Measurements from ENCODE around the gene TCF3.

TCF3 gene

DNA sequence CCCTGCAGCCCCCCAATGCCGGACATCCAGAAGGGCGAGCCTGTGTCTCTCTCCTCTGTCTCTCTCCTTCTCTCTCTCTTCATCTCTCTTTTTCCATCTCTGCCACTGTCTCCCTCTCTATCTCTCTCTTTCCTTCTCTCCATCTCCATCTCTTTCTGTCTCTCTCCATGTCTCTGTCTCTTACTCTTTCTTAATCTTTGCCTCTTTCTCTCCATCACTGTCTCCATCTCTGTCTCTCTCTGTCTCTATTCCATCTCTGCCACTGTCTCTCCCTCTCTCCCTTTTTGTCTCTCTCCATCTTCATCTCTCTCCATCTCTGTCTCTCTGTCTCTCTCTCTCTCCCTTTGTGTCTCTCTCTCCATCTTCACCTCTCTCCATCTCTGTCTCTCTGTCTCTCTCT is 25.7 kb upstream of the TCF3 start:
- TF ChIP-seq, protein P1, sequence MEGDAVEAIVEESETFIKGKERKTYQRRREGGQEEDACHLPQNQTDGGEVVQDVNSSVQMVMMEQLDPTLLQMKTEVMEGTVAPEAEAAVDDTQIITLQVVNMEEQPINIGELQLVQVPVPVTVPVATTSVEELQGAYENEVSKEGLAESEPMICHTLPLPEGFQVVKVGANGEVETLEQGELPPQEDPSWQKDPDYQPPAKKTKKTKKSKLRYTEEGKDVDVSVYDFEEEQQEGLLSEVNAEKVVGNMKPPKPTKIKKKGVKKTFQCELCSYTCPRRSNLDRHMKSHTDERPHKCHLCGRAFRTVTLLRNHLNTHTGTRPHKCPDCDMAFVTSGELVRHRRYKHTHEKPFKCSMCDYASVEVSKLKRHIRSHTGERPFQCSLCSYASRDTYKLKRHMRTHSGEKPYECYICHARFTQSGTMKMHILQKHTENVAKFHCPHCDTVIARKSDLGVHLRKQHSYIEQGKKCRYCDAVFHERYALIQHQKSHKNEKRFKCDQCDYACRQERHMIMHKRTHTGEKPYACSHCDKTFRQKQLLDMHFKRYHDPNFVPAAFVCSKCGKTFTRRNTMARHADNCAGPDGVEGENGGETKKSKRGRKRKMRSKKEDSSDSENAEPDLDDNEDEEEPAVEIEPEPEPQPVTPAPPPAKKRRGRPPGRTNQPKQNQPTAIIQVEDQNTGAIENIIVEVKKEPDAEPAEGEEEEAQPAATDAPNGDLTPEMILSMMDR (IDR thresholded peaks at IDR 0.05; ENCODE audit: insufficient read depth, low read depth, low read length, missing control alignments), result no peak
- no peak overlapping the region for H3K4me3 ChIP-seq (ENCODE audit: low read depth, low read length)
- no peak for DNase-seq (ENCODE audit: low read depth)

DNA sequence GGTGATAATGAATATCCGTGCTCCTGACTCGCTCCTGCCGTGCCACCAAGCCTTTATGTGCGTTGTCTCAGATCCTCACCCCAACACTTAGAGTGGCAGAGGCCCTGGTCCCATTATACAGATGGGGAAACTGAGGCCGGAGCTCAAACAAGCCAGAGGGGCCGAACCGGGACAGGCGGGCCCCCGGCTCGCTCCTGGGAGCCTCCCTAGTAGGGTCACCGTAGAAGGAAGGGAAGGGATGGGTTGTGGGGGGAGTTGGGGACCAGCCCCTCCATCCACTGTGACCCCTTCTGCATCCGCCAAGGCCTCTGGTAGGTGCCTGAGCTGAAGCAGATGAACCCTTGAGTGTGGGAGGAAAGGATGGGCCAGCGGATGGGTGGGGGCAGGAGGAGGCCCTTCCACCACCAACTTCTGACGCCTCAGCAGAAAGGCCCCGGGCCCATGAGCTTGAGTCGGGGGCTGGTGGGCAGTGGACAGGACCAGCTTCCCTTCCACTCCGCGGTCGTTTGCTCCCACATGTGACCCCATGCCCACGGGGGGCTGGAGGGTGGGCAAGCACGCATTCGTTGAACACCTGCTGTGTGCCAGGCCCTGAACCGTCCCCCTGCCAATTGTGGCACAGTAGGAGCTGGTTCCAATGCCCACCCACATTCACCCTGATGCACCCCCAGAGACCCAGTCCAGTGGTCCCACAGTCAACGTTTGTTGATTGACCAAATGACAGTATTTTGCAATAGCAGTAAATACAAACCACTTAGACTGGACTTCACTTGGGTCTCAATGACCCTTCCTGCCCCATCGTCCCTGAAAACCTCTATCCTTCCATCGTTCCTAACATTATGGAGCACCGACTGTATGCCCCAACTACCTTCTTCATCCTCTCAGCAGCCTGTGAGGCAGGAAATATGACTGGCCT is 24.2 kb upstream of the TCF3 start:
- no peak overlapping the region for H3K4me3 ChIP-seq (ENCODE audit: low read depth, low read length)
- TF ChIP-seq, protein P1 (IDR thresholded peaks at IDR 0.05; ENCODE audit: insufficient read depth, low read depth, low read length, missing control alignments), result no peak
- no peak for DNase-seq (ENCODE audit: low read depth)

DNA sequence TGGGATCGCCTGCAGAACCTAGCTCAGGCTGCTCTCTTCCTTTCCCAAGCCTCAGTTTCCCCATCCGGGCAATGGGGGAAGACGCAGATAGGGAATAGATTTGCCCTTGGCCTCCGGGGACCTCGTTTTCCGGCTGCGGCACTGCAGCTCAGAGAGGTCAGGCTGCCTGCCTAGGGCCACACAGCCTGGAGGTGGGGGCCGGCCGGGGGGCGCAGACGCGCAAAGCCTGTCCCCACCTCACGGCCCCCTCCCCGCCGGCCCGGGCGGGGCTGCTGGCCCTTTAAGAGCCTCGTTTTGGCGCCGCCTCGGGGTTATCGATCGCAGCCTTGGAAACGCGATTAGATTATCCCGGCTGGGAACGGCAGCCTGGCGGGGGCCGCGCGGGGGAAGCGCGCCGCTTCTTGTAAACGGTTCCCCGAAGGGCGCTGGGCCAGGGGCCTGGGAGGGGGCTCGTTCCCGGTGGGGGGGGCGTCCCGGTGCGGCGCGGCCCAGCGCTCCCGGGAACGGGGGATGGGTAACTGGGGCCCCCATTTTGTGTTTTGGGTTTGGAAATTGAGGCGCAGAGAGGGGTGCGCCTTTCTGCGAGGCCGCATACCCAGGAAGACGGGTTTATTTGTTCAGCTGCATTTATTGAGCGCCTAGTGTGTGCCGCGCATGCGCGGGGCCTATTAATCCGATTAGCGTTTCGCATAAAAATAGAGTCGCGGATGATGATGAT is 23.4 kb upstream of the TCF3 start:
- H3K4me3 ChIP-seq (ENCODE audit: low read depth, low read length), result no peak overlapping the region
- DNase-seq (ENCODE audit: low read depth), result no peak
- TF ChIP-seq, protein P1 (IDR thresholded peaks at IDR 0.05; ENCODE audit: insufficient read depth, low read depth, low read length, missing control alignments), result no peak

DNA sequence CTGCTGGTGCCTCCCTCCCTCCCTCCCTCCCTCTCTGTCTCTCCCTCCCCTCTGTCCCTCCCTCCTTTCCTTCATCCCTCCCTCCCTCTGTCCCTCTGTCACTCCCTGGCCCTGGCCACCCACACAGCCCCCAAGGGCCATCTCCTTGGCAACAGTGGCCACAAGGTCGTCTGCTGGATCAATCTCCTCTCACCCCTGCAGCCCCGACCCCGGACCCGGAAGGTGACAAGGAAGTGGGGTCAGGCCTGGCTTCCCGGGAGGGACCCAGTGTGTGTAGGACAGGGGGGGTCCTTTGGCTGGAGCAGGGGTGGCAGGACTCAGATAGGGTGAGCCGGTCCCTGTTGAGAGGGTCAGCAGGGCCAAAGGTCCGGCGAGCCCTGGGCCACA is 21.9 kb upstream of the TCF3 start:
- no peak for DNase-seq (ENCODE audit: low read depth)
- no peak overlapping the region for H3K4me3 ChIP-seq (ENCODE audit: low read depth, low read length)
- TF ChIP-seq, protein P1 (IDR thresholded peaks at IDR 0.05; ENCODE audit: insufficient read depth, low read depth, low read length, missing control alignments), result no peak

DNA sequence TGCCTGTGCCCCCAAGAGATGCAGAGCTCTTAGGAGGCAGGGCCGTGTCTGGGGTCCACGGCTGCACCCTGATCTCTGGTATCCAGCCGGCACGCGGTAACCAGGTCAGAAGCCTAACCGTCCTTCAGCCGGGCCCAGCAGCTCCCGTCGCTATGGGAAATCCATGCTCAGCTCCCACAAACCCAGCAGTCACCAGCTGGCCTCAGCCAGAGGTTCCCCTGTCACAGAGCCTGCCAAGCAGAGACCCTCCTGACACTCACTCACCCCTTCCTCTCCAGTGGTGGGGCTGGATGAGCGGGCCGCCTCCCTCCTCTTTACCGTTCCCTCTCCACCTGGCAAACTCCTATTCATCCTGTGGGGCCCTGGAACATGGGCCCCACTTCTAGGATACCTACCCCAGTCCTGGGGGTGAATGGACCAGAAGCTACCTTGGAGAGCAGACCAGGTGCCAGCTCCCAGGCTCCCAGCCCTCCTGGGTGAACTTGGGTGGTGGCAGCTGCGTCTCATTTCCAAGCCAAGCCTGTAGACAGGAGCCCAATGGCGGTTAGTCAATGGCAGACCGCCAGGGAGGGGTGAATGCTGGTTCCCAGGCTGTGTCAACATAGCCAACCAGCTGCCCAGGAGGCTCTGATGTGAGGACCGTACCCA is 21.4 kb upstream of the TCF3 start:
- TF ChIP-seq, protein P1 (IDR thresholded peaks at IDR 0.05; ENCODE audit: insufficient read depth, low read depth, low read length, missing control alignments), result no peak
- no peak overlapping the region for H3K4me3 ChIP-seq (ENCODE audit: low read depth, low read length)
- DNase-seq (ENCODE audit: low read depth), result no peak

DNA sequence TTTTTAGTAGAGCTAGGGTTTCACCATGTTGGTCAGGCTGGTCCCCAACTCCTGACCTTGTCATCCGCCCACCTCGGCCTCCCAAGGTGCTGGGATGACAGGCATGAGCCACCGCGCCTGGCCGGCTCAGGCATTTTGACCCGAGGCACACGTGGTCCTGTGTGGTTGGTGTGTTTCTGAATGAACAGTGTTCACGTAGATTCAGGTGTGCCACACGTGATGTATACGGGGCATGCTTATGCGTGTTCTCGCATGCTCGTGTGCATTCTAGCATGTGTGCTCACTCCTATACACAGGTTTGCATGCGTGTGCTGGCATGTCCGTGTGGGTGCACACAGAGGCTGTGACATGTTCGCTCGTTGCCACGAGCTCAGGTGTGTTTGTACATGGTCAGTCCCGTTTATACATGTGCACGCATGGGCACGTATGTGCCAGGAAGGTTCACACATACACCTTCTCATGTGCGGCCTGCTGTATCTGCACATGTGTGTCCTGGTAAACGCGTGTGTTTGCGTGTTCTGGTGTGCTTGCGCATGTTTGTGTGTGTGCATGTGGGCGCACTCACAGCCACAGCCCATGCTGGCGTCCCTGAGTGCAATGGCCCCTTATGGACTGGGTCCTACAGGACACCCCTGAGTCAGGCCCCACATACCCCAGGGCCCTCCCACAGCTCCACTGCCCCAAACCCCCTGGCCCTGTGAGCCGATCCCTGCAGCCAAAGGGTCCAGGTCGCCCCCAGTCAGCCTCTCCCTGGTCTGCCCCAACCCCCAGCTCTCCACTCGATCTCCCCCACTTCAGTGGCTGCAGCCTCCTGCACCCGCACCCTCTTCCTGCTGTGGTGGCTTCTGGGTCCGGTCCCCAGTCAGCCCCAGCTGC is 20.6 kb upstream of the TCF3 start:
- DNase-seq (ENCODE audit: low read depth), result no peak
- TF ChIP-seq, protein P1 (IDR thresholded peaks at IDR 0.05; ENCODE audit: insufficient read depth, low read depth, low read length, missing control alignments), result no peak
- no peak overlapping the region for H3K4me3 ChIP-seq (ENCODE audit: low read depth, low read length)
